Hepatic stellate cell (primary cell): ENCODE data around the gene PFAS.

Experiments
- DNase-seq: peaks from one replicate; pipeline ENCODE4 v3.0.0; 2011; ENCODE audit warnings: low spot score

The PFAS gene

DNA sequence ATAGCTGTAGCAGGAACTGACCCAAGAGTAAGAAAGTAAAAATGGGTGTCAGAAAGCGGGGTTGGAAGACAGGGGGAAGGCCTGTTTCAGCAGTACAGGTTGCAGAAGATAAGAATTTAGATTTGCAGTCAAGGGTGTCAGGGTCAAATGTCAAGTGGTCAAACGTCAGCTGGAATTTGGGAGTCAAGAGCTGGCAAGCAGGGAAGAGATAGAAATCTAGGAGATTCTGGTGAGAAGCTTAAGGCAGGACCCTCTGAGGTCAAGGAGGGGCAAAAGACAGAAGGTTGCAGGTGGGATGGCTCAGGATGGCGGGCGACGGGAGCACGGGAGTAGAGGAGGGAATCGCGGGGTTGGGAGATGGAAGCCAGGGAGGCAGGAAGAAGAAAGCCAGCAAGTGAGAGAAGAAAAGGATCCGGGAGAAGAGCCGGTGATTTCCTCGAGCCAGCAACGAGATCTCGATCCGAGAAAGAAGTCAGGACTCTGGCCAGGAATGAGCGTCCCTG is 45.8 kb downstream of the PFAS start:
- no peak for DNase-seq

DNA sequence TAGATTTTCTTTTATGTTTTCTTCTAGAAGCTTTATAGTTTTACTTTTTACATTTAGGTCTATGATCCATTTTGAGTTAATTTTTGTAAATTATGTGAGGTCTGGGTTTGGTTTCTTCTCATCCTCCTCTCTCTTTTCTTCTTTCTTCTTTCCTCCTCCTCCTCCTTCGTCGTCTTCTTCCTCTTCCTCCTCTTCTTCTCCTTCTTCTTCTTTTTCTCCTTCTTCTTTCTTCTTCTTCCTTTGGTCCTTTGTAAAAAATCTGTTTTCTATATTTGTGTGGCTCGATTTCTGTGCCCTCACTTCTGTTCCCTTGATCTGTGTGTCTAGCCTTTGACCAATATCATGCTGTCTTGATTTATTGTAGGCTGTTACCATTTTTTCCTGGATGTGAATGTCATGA is 51.1 kb downstream of the PFAS start:
- DNase-seq, result no peak

DNA sequence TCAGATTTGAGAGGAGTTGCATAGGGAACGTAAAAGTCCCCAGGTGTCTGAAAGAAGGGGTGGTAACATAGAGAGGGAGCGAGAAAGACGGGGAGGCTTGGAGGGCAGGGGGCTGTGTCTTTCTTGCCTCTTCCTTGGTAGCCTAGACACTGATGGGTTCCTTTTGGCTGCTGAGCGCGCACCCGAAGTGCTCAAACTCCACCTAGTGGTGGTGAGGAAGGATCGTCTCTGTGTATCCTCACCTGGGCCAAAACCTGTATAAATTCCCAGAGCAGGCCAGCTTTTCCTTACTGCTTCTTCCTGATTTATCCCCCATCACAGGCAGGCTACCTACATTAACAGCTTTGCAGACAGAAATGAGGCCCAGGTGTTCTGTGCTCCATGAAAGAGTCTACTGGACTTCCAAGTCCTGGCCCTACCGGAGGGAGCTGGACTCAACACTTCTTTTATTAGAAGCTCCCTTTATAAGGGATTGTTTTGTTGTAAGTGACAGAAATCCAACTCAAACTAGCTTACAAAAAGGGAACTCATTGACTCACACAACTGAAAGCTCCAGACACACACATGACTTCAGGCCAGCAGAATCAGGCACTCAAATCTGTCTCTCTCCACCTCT is 51.6 kb downstream of the PFAS start:
- peak; percentile 78 for DNase-seq

DNA sequence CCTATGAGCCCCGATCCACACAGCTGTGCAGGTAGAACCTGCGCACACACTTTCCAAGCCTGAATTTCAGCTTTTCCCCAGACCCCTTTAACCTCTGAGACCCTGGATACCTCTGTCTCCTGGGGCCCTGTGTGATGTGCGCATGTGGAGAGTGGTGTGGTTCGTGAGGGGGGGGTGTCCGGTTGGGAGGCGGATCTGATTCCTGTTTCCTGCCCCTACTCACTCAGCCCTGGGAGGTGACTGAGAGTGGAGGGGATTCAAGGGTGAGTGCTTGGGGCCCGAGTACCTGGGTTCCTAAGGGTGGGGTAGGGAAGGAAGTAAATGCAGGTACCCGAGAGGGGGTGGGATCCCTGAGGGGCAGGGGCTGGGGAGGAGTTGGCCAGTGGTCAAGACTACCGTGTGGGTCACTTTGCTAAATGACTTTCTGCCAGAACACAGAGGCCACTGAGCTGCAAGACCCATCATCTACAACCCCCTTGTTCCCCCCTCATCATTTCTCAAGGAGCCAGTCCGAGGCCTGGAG is 61.6 kb downstream of the PFAS start:
- no peak for DNase-seq

DNA sequence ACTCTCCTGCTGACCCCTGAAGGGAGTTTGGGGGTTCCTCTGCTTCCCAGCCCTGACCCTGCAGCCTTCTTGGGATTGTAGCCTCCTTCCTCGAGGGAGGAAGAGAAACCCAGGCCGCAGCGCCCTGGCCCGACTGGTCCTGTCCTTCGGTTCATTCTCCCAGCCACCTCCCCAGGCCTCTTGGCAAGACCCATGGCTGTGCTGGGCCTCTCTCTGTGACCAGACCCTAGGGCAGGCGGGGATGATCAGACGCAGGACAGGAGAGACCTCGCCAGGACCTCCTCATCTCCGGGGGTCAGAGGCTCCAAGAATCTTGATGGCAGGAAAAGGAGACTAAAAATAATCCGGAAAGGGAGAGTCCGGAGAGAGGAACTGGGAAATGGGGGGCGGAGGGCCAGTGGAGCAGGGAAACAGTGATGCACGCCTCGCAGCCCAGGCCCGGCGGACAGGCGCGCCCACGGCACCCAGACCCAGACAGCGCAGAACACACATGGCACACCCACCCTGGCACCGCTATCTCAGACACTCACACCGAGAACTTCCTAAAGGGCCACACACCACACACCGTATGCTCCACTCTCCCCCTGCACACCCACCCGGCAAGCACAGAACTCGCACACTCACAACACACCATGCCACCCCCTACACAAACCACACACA is 62.2 kb downstream of the PFAS start:
- no peak for DNase-seq

- no peak for DNase-seq
These were observed 63.2 kb downstream of the PFAS start for GRCh38 chr17:8312251-8312650.

GRCh38 chr17:8312726-8313600 is 63.9 kb downstream of the PFAS start:
- DNase-seq, result no peak

DNA sequence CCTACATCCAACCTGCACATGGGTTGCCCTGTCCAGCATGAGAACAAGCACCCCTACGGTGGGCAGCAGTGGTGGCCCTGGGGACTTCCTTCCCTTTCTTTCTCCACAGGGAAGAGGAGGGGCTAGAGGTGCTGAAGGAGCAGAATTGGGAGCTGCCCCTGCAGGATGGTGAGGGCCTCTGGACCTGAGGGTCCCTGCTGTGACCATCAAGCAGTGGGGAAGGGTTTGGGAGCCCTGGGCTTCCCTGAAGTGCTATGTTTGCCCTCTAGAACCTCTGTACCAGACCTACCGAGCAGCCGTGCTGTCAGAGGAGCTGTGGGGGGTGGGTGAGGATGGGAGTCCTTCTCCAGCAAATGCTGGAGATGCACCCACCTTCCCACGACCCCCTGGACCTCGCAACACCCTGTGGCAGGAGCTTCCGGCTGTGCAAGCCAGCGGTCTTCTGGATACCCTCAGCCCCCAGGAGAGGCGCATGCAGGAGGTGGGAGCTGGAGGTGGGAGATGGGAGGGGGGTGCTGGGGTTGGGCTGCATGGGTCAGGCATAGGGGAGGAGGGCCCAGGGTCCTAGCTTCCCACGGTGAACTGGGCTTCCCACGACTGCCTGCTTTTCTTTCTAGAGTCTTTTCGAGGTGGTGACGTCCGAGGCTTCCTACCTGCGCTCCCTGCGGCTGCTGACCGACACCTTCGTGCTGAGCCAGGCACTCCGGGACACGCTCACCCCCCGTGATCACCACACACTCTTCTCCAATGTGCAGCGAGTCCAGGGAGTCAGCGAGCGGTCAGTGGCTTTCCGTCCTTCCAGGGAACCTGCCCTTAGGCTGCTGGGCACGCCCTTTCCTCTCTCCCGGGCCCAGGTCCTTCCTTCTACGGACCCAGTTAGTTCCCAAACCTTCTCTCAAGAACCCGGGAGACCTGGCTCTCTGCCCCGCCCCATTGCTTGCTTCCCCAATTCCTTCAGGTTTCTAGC is 66.0 kb downstream of the PFAS start:
- DNase-seq, result no peak

- DNase-seq, result no peak
These were observed 66.7 kb downstream of the PFAS start for GRCh38 chr17:8315764-8316217.

DNA sequence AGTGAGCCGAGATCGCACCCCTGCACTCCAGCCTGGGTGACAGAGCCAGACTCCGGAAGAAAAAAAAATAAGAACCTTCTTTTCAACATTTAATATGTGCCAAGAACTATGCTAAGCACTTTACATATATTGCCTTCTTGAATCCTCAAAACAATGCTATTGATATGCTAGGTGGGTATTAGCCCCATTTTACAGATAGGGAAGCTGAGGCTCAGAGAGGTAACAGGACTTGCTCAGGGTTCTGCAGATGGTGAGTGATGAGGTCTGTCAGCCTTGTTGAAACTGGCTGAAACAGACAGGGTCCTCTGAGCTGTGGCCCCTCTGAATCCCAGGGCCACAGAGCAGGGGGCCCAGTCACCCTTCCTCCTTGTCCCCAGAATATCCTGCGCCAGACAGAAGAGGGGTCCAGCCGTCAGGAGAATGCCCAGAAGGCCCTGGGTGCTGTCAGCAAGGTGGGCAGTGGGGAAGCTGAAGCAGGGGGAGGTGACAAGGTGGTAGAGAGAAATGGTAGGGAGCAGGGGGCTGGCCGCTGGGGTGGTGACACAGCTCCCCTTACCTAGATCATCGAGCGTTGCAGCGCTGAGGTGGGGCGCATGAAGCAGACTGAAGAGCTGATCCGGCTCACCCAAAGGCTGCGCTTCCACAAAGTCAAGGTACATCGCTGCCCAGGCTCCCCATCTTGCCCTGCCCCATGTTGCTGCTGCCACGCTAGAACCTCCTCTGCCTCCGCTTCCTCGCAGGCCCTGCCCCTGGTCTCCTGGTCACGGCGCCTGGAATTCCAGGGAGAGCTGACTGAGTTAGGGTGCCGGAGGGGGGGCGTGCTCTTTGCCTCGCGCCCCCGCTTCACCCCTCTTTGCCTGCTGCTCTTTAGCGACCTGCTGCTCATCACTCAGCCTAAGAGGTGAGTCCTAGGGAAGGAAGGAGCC is 69.2 kb downstream of the PFAS start:
- no peak for DNase-seq
